ENCODE measurements around the gene LRRC8D. TPM values are rescaled to one million over a fixed set of nuclear protein-coding genes. Genes with fewer than 3 reads are reported as not detected.
"Not testable (repeated sequence)": the region's sequence is repeated elsewhere in the genome, so short reads cannot be mapped to it uniquely, and the experiment has no call there.

LRRC8D gene
- total RNA-seq, 1 donor from 2014 or later = 1.3 TPM

- intact Hi-C loops (cut with DNase I) = no loop called here
- H3K36me3 ChIP-seq = no peaks in the 10 kb centered on the region
- no peak for TF ChIP-seq CTCF (IDR thresholded peaks at IDR 0.05)
Observed at GRCh38 chr1:89980605-89981004, 159.8 kb downstream of the LRRC8D start.

DNA sequence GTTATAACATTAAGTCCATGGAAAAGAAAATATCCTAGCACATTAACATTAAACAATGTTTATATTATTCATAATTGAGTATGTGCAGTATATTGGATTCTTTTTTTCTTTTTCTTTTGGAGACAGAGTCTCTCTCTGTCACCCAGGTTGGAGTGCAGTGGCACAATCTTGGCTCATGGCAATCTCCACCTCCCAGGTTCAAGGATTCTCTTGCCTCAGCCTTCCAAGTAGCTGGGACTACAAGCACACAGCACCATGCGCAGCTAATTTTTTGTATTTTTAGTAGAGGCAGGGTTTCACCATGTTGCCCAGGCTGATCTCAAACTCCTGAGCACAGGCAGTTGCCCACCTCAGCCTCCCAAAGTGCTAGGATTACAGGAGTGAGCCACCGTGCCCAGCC is 162.0 kb downstream of the LRRC8D start:
- intact Hi-C loops (cut with DNase I); H3K9me3 ChIP-seq: not testable (repeated sequence)

More at GRCh38 chr1:89980605-89981004, 159.8 kb downstream of the LRRC8D start:
- Histone ChIP-seq H3K27ac (no peak overlapping the region), H3K4me3 (no peak overlapping the region), H3K4me1 (no peaks in the 10 kb centered on the region), H3K27me3 (no peaks in the 10 kb centered on the region), H3K9me3 (no peaks in the 10 kb centered on the region)
- no peak for DNase-seq (ENCODE audit: low spot score in 2 of 2)

GRCh38 chr1:89984564-89985116 is 163.8 kb downstream of the LRRC8D start:
- DNase-seq (ENCODE audit: low spot score in 2 of 2); H3K4me3 ChIP-seq; H3K27ac ChIP-seq; H3K36me3 ChIP-seq; H3K27me3 ChIP-seq; intact Hi-C loops (cut with DNase I); H3K4me1 ChIP-seq; H3K9me3 ChIP-seq: not testable (repeated sequence)

More for the DNA sequence above, 162.0 kb downstream of the LRRC8D start:
- H3K27ac ChIP-seq; DNase-seq (ENCODE audit: low spot score in 2 of 2); H3K4me3 ChIP-seq; H3K27me3 ChIP-seq; H3K4me1 ChIP-seq; H3K36me3 ChIP-seq: not testable (repeated sequence)

GRCh38 chr1:89986020-89986419 is 165.2 kb downstream of the LRRC8D start:
- Histone ChIP-seq H3K27me3 (no peaks in the 10 kb centered on the region), H3K9me3 (no peaks in the 10 kb centered on the region), H3K27ac (no peak overlapping the region), H3K4me3 (no peak overlapping the region), H3K4me1 (no peaks in the 10 kb centered on the region), H3K36me3 (no peaks in the 10 kb centered on the region)
- no peak for TF ChIP-seq CTCF (IDR thresholded peaks at IDR 0.05)
- intact Hi-C loops (cut with DNase I) = no loop called here
- no peak for DNase-seq (ENCODE audit: low spot score in 2 of 2)

Other genes with a start within 250 kb of the LRRC8D start
- 7.5 TPM for gene LRRC8C, start 187.9 kb upstream of the LRRC8D start, total RNA-seq
- gene ZNF326, start 174.1 kb downstream of the LRRC8D start, total RNA-seq = 0.75 TPM